Spleen (tissue), 7 donors: Measurements from ENCODE around the gene CTRL.

Experiments used
- POLR2A ChIP-seq, 3 donors: fragments of 450-650 bp; IDR thresholded peaks; one replicate each; pipeline ENCODE4 v1.5.1; 2017; ENCODE audit warnings: antibody characterized with exemption in 3 of 3, mild to moderate bottlenecking in 1 of 3
- POLR2AphosphoS5 ChIP-seq, 3 donors: sonication (generic); formaldehyde crosslinking; IDR thresholded peaks; one replicate each; pipeline ENCODE4 v1.5.1; 2017; ENCODE audit warnings: antibody characterized with exemption in 3 of 3
- TF ChIP-seq, protein P1 (sequence below), 11 experiments: fragments of 200-600 bp in 7 of 11; fragments of 450-650 bp in 4 of 11; sonication (generic) in 4 of 11; IDR thresholded peaks in 8 of 11; conservative IDR thresholded peaks in 3 of 11; 1 replicate in 7 of 11; 2 replicates in 4 of 11; pipeline versions ENCODE4 v1.4.0 to v1.8.0; 2016 to 2021; ENCODE audit warnings: antibody characterized with exemption in 11 of 11, inconsistent platforms in 4 of 11, mild to moderate bottlenecking in 1 of 11
- donor health status: DM: no; HTN: no; CAD: no; lungs with moderate emphysema.
- donor health status: DM: no; HTN: no; CAD: no.
- donor health status: DM: no; HTN: no; CAD: no.

DNA sequence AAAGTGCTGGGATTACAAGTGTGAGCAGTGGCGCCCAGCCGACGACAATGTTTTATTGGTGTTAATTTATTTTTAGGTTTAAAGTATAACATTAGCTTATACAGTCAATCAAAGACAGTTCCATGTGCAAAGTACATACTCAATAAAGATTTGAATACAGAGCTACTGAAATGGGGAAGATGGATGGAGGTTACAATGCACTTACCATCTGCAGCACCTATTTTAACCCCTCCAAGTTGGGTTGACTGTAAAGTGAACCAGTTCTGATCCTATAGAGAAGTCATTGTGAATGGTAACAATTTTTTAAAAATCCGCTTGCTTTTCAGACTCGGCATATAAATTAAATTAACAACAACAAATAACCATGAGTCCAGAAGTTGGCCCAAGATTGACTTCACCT is 39.3 kb downstream of the CTRL start:
- TF ChIP-seq, protein P1, sequence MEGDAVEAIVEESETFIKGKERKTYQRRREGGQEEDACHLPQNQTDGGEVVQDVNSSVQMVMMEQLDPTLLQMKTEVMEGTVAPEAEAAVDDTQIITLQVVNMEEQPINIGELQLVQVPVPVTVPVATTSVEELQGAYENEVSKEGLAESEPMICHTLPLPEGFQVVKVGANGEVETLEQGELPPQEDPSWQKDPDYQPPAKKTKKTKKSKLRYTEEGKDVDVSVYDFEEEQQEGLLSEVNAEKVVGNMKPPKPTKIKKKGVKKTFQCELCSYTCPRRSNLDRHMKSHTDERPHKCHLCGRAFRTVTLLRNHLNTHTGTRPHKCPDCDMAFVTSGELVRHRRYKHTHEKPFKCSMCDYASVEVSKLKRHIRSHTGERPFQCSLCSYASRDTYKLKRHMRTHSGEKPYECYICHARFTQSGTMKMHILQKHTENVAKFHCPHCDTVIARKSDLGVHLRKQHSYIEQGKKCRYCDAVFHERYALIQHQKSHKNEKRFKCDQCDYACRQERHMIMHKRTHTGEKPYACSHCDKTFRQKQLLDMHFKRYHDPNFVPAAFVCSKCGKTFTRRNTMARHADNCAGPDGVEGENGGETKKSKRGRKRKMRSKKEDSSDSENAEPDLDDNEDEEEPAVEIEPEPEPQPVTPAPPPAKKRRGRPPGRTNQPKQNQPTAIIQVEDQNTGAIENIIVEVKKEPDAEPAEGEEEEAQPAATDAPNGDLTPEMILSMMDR (IDR thresholded peaks at IDR 0.05 in 8 of 11, conservative IDR thresholded peaks at IDR 0.05 in 3 of 11): no peak
- TF ChIP-seq POLR2AphosphoS5 (IDR thresholded peaks at IDR 0.05) (no peak), POLR2A (IDR thresholded peaks at IDR 0.05) (no peak)
